GM12878 (cell line): ENCODE data around the gene KCND3. TPM values are rescaled to one million over a fixed set of nuclear protein-coding genes. Genes with fewer than 3 reads are reported as not detected.

Experiments
- ATAC-seq: fragments of 200-7000 bp; cut with Tn5 transposase; 3 replicates; pipeline ENCODE4 v1.9.1; 2020; ENCODE audit warnings: mild to moderate bottlenecking, moderate library complexity
- BruUV-seq: library from RNA; stranded (reverse); fragments of 400-500 nt; replicated peaks from 2 replicates; lab custom pipeline; 2021; lab: Mats Ljungman, UMichigan
- CTCF ChIA-PET: fragments of 300-600 bp; sonication (Branson Sonifier 250); formaldehyde crosslinking; extraction: SDS; loops from one replicate; lab custom pipeline; 2021; ENCODE audit warnings: inconsistent platforms; lab: Yijun Ruan, JAX
- POLR2A ChIA-PET: fragments of 350-600 bp; formaldehyde crosslinking; extraction: SDS; loops from one replicate; lab custom pipeline; 2021; ENCODE audit warnings: inconsistent platforms; lab: Charles Lee
- RAD21 ChIA-PET: fragments of 300-600 bp; sonication (Branson Sonifier 250); formaldehyde crosslinking; loops from one replicate; lab custom pipeline; 2023; ENCODE audit warnings: antibody characterized with exemption; ENCODE audit not compliant: unreplicated experiment; lab: Charles Lee
- SMC1A ChIA-PET: fragments of 300-600 bp; sonication (Branson Sonifier 250); formaldehyde crosslinking; loops from one replicate; lab custom pipeline; 2023; ENCODE audit not compliant: unreplicated experiment, uncharacterized antibody; lab: Charles Lee
- DNase-seq: peaks from one replicate; pipeline ENCODE4 v3.0.0-alpha.2; 2011; ENCODE audit warnings: low read depth, low spot score
- FAIRE-seq: peaks from 3 replicates; lab custom pipeline; 2011; peaks lifted over from hg19 to GRCh38; lab: Jason Lieb, UNC
- H2AFZ ChIP-seq: 2 replicates; pipeline ENCODE4 v1.6.0; 2011; ENCODE audit warnings: low read depth, low read length, control low read depth; ENCODE audit not compliant: control insufficient read depth
- H3K27ac ChIP-seq: 2 replicates; pipeline ENCODE4 v1.5.1; 2011; ENCODE audit warnings: control low read depth; ENCODE audit not compliant: control insufficient read depth, insufficient read depth
- H3K27me3 ChIP-seq, 2 experiments: replicated peaks in 1 of 2; 2 replicates each; pipeline versions ENCODE4 v1.6.0 to v1.6.1; 2011; ENCODE audit warnings: low read length in 1 of 2; ENCODE audit not compliant: control insufficient read depth in 2 of 2, insufficient read depth in 2 of 2
- H3K36me3 ChIP-seq, 2 experiments: 2 replicates each; pipeline ENCODE4 v1.5.1; 2011; ENCODE audit warnings: low read length in 1 of 2; ENCODE audit not compliant: control insufficient read depth in 2 of 2, insufficient read depth in 2 of 2
- H3K4me1 ChIP-seq: 2 replicates; pipeline ENCODE4 v1.6.1; 2011; ENCODE audit warnings: mild to moderate bottlenecking, low read length, moderate library complexity, mixed read lengths; ENCODE audit not compliant: control insufficient read depth, insufficient read depth
- H3K4me2 ChIP-seq: 2 replicates; pipeline ENCODE4 v1.6.0; 2011; ENCODE audit warnings: control low read depth; ENCODE audit not compliant: control insufficient read depth, insufficient read depth
- H3K4me3 ChIP-seq: fragments of 200-600 bp; sonication (generic); 2 replicates; pipeline ENCODE4 v1.5.1; 2016
- H3K79me2 ChIP-seq: 2 replicates; pipeline ENCODE4 v1.6.0; 2011; ENCODE audit warnings: low read length; ENCODE audit not compliant: control insufficient read depth, insufficient read depth
- H3K9ac ChIP-seq: 2 replicates; pipeline ENCODE4 v1.8.0; 2011; ENCODE audit warnings: low read length, control low read depth, mixed read lengths; ENCODE audit not compliant: control insufficient read depth, insufficient read depth
- H3K9me3 ChIP-seq: replicated peaks from 3 replicates; pipeline ENCODE4 v1.5.1; 2011; ENCODE audit warnings: mild to moderate bottlenecking, low read length; ENCODE audit not compliant: control insufficient read depth, insufficient read depth
- H4K20me1 ChIP-seq: 2 replicates; pipeline ENCODE4 v1.6.0; 2011; ENCODE audit not compliant: control insufficient read depth, insufficient read depth
- CEBPB ChIP-seq, 2 experiments: fragments of 150-350 bp in 1 of 2; IDR thresholded peaks; 2 replicates each; pipeline ENCODE4 v1.6.1; 2012 to 2014; ENCODE audit warnings: low read depth in 2 of 2, low read length in 2 of 2, borderline replicate concordance in 1 of 2, inconsistent platforms in 1 of 2
- CREM ChIP-seq: IDR thresholded peaks from 2 replicates; pipeline ENCODE4 v1.6.1; 2014; ENCODE audit warnings: antibody characterized with exemption, low read depth
- EP300 ChIP-seq, 2 experiments: fragments of 150-350 bp in 1 of 2; IDR thresholded peaks; 2 replicates each; pipeline ENCODE4 v1.6.1; 2011 to 2012; ENCODE audit warnings: low read depth in 2 of 2, low read length in 2 of 2, borderline replicate concordance in 1 of 2, improper control_type of control experiment in 1 of 2, inconsistent platforms in 1 of 2; ENCODE audit not compliant: control insufficient read depth in 1 of 2
- FOS ChIP-seq: IDR thresholded peaks from 3 replicates; pipeline ENCODE4 v1.6.1; 2011; ENCODE audit warnings: borderline replicate concordance; ENCODE audit not compliant: insufficient read length; ENCODE audit errors: extremely low read depth
- HDAC6 ChIP-seq: fragments of 200-600 bp; sonication (generic); IDR thresholded peaks from one replicate; pipeline ENCODE4 v1.8.0; 2017; ENCODE audit warnings: antibody characterized with exemption; ENCODE audit not compliant: unreplicated experiment
- IRF4 ChIP-seq: IDR thresholded peaks from 2 replicates; pipeline ENCODE4 v1.6.1; 2011; ENCODE audit warnings: low read depth, low read length
- NKRF ChIP-seq: fragments of 450-650 bp; conservative IDR thresholded peaks from 2 replicates; pipeline ENCODE4 v1.6.1; 2017; ENCODE audit warnings: mild to moderate bottlenecking, moderate library complexity
- RUNX3 ChIP-seq: IDR thresholded peaks from 2 replicates; pipeline ENCODE4 v1.6.1; 2012; ENCODE audit warnings: low read length, inconsistent platforms
- SMAD1 ChIP-seq: fragments of 450-650 bp; IDR thresholded peaks from 2 replicates; pipeline ENCODE4 v1.6.1; 2018; ENCODE audit warnings: mild to moderate bottlenecking, low read depth; ENCODE audit not compliant: partially characterized antibody
- TARDBP ChIP-seq: IDR thresholded peaks from 2 replicates; pipeline ENCODE4 v1.6.1; 2016; ENCODE audit warnings: borderline replicate concordance
- ZBTB40 ChIP-seq: fragments of 450-650 bp; IDR thresholded peaks from 2 replicates; pipeline ENCODE4 v1.6.1; 2016; ENCODE audit warnings: mild to moderate bottlenecking, moderate library complexity, borderline replicate concordance
- WGBS: methylation state at CpG from one replicate; pipeline ENCODE4 v1.1.6; 2016; ENCODE audit warnings: low lambda C conversion rate; ENCODE audit not compliant: insufficient replicate concordance, insufficient coverage; ENCODE audit errors: missing lambda C conversion rate; 5-methylcytosine and 5-hydroxymethylcytosine counted together
- in situ Hi-C: fragments of 300-500 bp; cut with MboI; formaldehyde crosslinking; loops from 9 replicates; pipeline ENCODE4 v1.14.3; 2018; ENCODE audit warnings: mixed read lengths
- intact Hi-C: fragments of 100-400 bp; cut with micrococcal nuclease; formaldehyde crosslinking; loops from one replicate; pipeline ENCODE4 v1.14.2; 2022; ENCODE audit not compliant: unreplicated experiment
- polyA plus RNA-seq, 11 experiments: library from polyadenylated mRNA; depleted of rRNA in 4 of 11; unstranded in 6 of 11; stranded (reverse) in 5 of 11; fragments of >200 nt; fragmentation: Nextera tagmentation in 4 of 11; fragmentation: Illumina TruSeq in 1 of 11; extraction: Ambion mirVana in 4 of 11; extraction: Trizol in 1 of 11; gene quantifications; 1 replicate in 1 of 11; 2 replicates in 10 of 11; pipeline versions ENCODE4 v1.2.1 to v1.2.3, GENCODE V29; 2011 to 2016; ENCODE audit warnings: inconsistent platforms in 2 of 11, missing spikeins in 2 of 11, low read depth in 1 of 11
- total RNA-seq, 4 experiments: library from RNA; depleted of rRNA in 3 of 4; stranded (reverse); fragments of >200 nt in 3 of 4; fragmentation: Illumina TruSeq in 1 of 4; extraction: Trizol in 1 of 4; gene quantifications; 2 replicates each; pipeline versions ENCODE4 v1.2.1 to v1.2.3, GENCODE V29; 2013 to 2021
- TF ChIP-seq, protein P1 (sequence below): IDR thresholded peaks from 2 replicates; pipeline ENCODE4 v1.6.1; 2011; ENCODE audit warnings: mild to moderate bottlenecking, low read depth, low read length, moderate library complexity; ENCODE audit not compliant: insufficient replicate concordance
- TF ChIP-seq, protein P2 (sequence below): fragments of 450-650 bp; IDR thresholded peaks from 2 replicates; pipeline ENCODE4 v1.6.1; 2017; ENCODE audit warnings: borderline replicate concordance

KCND3 gene
- total and polyA plus RNA-seq, 10 of the 15 experiments (the other 5 are each of a cell fraction or from before 2014, with no cell fraction given) = 0.02 TPM; not detected in 9

DNA sequence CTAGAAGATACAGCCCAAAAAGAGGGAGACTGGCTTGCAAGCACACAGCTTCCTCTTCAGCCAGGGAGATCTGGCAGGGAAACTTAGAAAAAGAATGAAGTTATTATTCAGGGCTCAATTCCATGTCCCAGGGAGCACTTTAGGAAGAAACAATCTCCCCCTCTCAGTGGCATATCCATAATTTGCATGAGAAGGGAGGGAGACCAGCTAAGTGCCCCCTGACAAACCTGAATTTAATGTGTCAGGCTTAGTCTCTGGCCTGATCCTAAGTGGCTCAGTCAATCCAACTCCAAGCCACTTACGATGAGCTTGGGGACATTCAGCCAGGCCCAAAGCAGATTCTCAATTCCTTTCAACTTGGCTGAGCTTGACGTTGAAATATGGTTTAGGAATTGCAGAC, 17.7 kb upstream of the KCND3 start (continued):
- TF ChIP-seq, protein P1, sequence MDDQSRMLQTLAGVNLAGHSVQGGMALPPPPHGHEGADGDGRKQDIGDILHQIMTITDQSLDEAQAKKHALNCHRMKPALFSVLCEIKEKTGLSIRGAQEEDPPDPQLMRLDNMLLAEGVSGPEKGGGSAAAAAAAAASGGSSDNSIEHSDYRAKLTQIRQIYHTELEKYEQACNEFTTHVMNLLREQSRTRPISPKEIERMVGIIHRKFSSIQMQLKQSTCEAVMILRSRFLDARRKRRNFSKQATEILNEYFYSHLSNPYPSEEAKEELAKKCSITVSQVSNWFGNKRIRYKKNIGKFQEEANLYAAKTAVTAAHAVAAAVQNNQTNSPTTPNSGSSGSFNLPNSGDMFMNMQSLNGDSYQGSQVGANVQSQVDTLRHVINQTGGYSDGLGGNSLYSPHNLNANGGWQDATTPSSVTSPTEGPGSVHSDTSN = no peak
- TF ChIP-seq HDAC6 = no peak
- TF ChIP-seq, all 136 proteins: peak for 0

- ChIA-PET RAD21 (no interaction called here), CTCF (no interaction called here), SMC1A (interaction anchor here (1.1 kb wide), 1 partner anchor 9 kb away, joined by 3 read pairs; no protein-coding TSS in a partner anchor), POLR2A (no interaction called here)
- Histone ChIP-seq H3K36me3 (no peaks in the 10 kb centered on the region), H3K4me2 (no peak overlapping the region), H3K9me3 (no peaks in the 10 kb centered on the region), H3K4me3 (no peak overlapping the region), H3K79me2 (no peaks in the 10 kb centered on the region), H2AFZ (no peak overlapping the region), H3K4me1 (no peaks in the 10 kb centered on the region), H4K20me1 (no peaks in the 10 kb centered on the region), H3K27ac (no peak overlapping the region), H3K9ac (no peak overlapping the region), H3K27me3 (peaks cover 0 to 3% of the 10 kb centered on the region in 2 experiments; a peak in 2 of 4 replicates)
- 13% methylated on average over 7 of the region's 7 CpGs for WGBS
- no TSS peak for BruUV-seq
- in situ Hi-C loops (no loop called here), intact Hi-C loops (no loop called here)
- FAIRE-seq = no peak
- no peak for ATAC-seq
- DNase-seq = no peak
- TF ChIP-seq CEBPB (IDR thresholded peaks at IDR 0.05; ENCODE audit: borderline replicate concordance in 1 of 2, low read depth in 2 of 2, low read length in 2 of 2) (no peak), ZBTB40 (no peak), EP300 (IDR thresholded peaks at IDR 0.05; ENCODE audit: borderline replicate concordance in 1 of 2, control insufficient read depth in 1 of 2, low read depth in 2 of 2, low read length in 2 of 2) (no peak), SMAD1 (no peak), RUNX3 (no peak), CREM (no peak), FOS (no peak), TARDBP (no peak), IRF4 (no peak), NKRF (no peak)
- TF ChIP-seq, protein P2, sequence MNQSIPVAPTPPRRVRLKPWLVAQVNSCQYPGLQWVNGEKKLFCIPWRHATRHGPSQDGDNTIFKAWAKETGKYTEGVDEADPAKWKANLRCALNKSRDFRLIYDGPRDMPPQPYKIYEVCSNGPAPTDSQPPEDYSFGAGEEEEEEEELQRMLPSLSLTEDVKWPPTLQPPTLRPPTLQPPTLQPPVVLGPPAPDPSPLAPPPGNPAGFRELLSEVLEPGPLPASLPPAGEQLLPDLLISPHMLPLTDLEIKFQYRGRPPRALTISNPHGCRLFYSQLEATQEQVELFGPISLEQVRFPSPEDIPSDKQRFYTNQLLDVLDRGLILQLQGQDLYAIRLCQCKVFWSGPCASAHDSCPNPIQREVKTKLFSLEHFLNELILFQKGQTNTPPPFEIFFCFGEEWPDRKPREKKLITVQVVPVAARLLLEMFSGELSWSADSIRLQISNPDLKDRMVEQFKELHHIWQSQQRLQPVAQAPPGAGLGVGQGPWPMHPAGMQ = no peak
Observed at GRCh38 chr1:112006416-112007025, 17.1 kb upstream of the KCND3 start.
